PC-9 (cell line): ENCODE measurements around the gene GBGT1.

Experiments
- EZH2 ChIP-seq: fragments of 200-600 bp; sonication (generic); IDR thresholded peaks from 2 replicates; pipeline ENCODE4 v1.8.0; 2017; ENCODE audit warnings: antibody characterized with exemption, low read depth
- TF ChIP-seq, protein P1 (sequence below): fragments of 200-600 bp; sonication (generic); conservative IDR thresholded peaks from 2 replicates; pipeline ENCODE4 v1.6.1; 2017; ENCODE audit warnings: mixed run types, antibody characterized with exemption, mild to moderate bottlenecking, moderate library complexity

GRCh38 chr9:133200631-133201030 is 36.9 kb upstream of the GBGT1 start:
- TF ChIP-seq, protein P1, sequence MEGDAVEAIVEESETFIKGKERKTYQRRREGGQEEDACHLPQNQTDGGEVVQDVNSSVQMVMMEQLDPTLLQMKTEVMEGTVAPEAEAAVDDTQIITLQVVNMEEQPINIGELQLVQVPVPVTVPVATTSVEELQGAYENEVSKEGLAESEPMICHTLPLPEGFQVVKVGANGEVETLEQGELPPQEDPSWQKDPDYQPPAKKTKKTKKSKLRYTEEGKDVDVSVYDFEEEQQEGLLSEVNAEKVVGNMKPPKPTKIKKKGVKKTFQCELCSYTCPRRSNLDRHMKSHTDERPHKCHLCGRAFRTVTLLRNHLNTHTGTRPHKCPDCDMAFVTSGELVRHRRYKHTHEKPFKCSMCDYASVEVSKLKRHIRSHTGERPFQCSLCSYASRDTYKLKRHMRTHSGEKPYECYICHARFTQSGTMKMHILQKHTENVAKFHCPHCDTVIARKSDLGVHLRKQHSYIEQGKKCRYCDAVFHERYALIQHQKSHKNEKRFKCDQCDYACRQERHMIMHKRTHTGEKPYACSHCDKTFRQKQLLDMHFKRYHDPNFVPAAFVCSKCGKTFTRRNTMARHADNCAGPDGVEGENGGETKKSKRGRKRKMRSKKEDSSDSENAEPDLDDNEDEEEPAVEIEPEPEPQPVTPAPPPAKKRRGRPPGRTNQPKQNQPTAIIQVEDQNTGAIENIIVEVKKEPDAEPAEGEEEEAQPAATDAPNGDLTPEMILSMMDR, result no peak
- TF ChIP-seq EZH2, result no peak
